SK-N-SH (cell line): Measurements from ENCODE around the gene TULP4. TPM values are rescaled to one million over a fixed set of nuclear protein-coding genes. Genes with fewer than 3 reads are reported as not detected.

ENCODE experiments used
- CTCF ChIA-PET: fragments of 300-600, 350-600 bp; formaldehyde crosslinking; extraction: SDS; loops from one replicate; lab custom pipeline; 2021; lab: Yijun Ruan, JAX
- POLR2A ChIA-PET: fragments of 350-600 bp; sonication (Branson Sonifier 250); formaldehyde crosslinking; extraction: SDS; loops from one replicate; lab custom pipeline; 2020; ENCODE audit warnings: antibody characterized with exemption, inconsistent platforms; lab: Yijun Ruan, JAX
- DNase-seq: peaks from one replicate; pipeline ENCODE4 v3.0.0; 2012
- H2AFZ ChIP-seq: fragments of 200-600 bp; sonication (generic); 2 replicates; pipeline ENCODE4 v1.8.1; 2016; ENCODE audit warnings: antibody characterized with exemption, mild to moderate bottlenecking, low read depth
- H3F3A ChIP-seq: fragments of 200-600 bp; sonication (generic); replicated peaks from 2 replicates; pipeline ENCODE3; 2016; ENCODE audit warnings: antibody characterized with exemption, mild to moderate bottlenecking; ENCODE audit not compliant: insufficient read depth
- H3K27ac ChIP-seq, 2 experiments: fragments of 200-500 bp in 1 of 2; fragments of 200-600 bp in 1 of 2; sonication (Bioruptor generic) in 1 of 2; sonication (generic), shearing (Covaris generic) in 1 of 2; 2 replicates each; pipeline versions ENCODE4 v1.5.1 to v1.6.1; 2014 to 2016; ENCODE audit warnings: low read depth in 2 of 2, inconsistent platforms in 1 of 2, low read length in 1 of 2, mild to moderate bottlenecking in 1 of 2, mixed read lengths in 1 of 2
- H3K27me3 ChIP-seq: fragments of 200-600 bp; sonication (generic), shearing (Covaris generic); 2 replicates; pipeline ENCODE4 v1.6.1; 2016; ENCODE audit warnings: mixed run types; ENCODE audit not compliant: insufficient read depth
- H3K36me3 ChIP-seq, 2 experiments: fragments of 200-500 bp in 1 of 2; fragments of 200-600 bp in 1 of 2; sonication (Bioruptor generic) in 1 of 2; sonication (generic) in 1 of 2; replicated peaks in 1 of 2; 2 replicates each; pipeline versions ENCODE3 to v1.5.1; 2014 to 2016; ENCODE audit warnings: low read length in 1 of 2, mild to moderate bottlenecking in 1 of 2; ENCODE audit not compliant: insufficient read depth in 2 of 2, control insufficient read depth in 1 of 2
- H3K4me1 ChIP-seq, 2 experiments: fragments of 200-500 bp in 1 of 2; fragments of 200-600 bp in 1 of 2; sonication (Bioruptor generic) in 1 of 2; sonication (generic), shearing (Covaris generic) in 1 of 2; 2 replicates each; pipeline versions ENCODE4 v1.5.1 to v1.6.1; 2014 to 2016; ENCODE audit warnings: low read depth in 1 of 2, low read length in 1 of 2, mixed run types in 1 of 2; ENCODE audit not compliant: insufficient read depth in 2 of 2, control insufficient read depth in 1 of 2
- H3K4me2 ChIP-seq: fragments of 200-600 bp; sonication (generic), shearing (Covaris generic); 2 replicates; pipeline ENCODE4 v1.6.1; 2017; ENCODE audit warnings: mixed run types
- H3K4me3 ChIP-seq, 2 experiments: fragments of 200-500 bp in 1 of 2; fragments of 200-600 bp in 1 of 2; sonication (Bioruptor generic) in 1 of 2; sonication (generic), shearing (Covaris generic) in 1 of 2; 2 replicates each; pipeline versions ENCODE4 v1.5.1 to v1.8.1; 2014 to 2016; ENCODE audit warnings: low read depth in 2 of 2, inconsistent platforms in 1 of 2, low read length in 1 of 2, mild to moderate bottlenecking in 1 of 2, mixed read lengths in 1 of 2, moderate library complexity in 1 of 2
- H3K79me2 ChIP-seq: fragments of 200-600 bp; sonication (generic); 2 replicates; pipeline ENCODE4 v1.8.1; 2017; ENCODE audit warnings: mild to moderate bottlenecking; ENCODE audit not compliant: insufficient read depth
- H3K9ac ChIP-seq: fragments of 200-600 bp; sonication (generic); 2 replicates; pipeline ENCODE4 v1.6.1; 2017; ENCODE audit warnings: mixed run types
- H3K9me2 ChIP-seq: fragments of 200-600 bp; sonication (generic); 2 replicates; pipeline ENCODE4 v1.6.1; 2017; ENCODE audit warnings: mixed run types
- H3K9me3 ChIP-seq: fragments of 200-600 bp; sonication (generic); 2 replicates; pipeline ENCODE4 v1.6.1; 2017; ENCODE audit warnings: mixed run types, mild to moderate bottlenecking, moderate library complexity
- H4K20me1 ChIP-seq: fragments of 200-600 bp; sonication (generic); 2 replicates; pipeline ENCODE4 v1.6.1; 2017; ENCODE audit warnings: mild to moderate bottlenecking, mixed run types; ENCODE audit not compliant: insufficient read depth
- EZH2phosphoT487 ChIP-seq: fragments of 200-600 bp; sonication (generic); IDR thresholded peaks from 2 replicates; pipeline ENCODE4 v1.6.1; 2017; ENCODE audit warnings: low read depth, mixed run types, mild to moderate bottlenecking, antibody characterized with exemption, moderate library complexity, borderline replicate concordance
- FOSL2 ChIP-seq: IDR thresholded peaks from 2 replicates; pipeline ENCODE4 v1.4.0; 2012; ENCODE audit warnings: low read depth, mild to moderate bottlenecking, moderate library complexity, borderline replicate concordance
- GABPA ChIP-seq: IDR thresholded peaks from 2 replicates; pipeline ENCODE4 v1.4.0; 2012; ENCODE audit warnings: low read depth, mild to moderate bottlenecking
- JUND ChIP-seq: IDR thresholded peaks from 2 replicates; pipeline ENCODE4 v1.4.0; 2012
- NRF1 ChIP-seq: IDR thresholded peaks from 2 replicates; pipeline ENCODE4 v1.6.1; 2012; ENCODE audit warnings: low read depth, mild to moderate bottlenecking, low read length
- PBX3 ChIP-seq: IDR thresholded peaks from 2 replicates; pipeline ENCODE4; 2012
- RCOR1 ChIP-seq: fragments of 150-350 bp; IDR thresholded peaks from 2 replicates; pipeline ENCODE4 v1.6.1; 2017; ENCODE audit warnings: antibody characterized with exemption, low read length
- SMC3 ChIP-seq: IDR thresholded peaks from 2 replicates; pipeline ENCODE4 v1.6.1; 2012; ENCODE audit warnings: low read depth, low read length, improper control_type of control experiment
- WGBS: methylation state at CpG from one replicate; pipeline ENCODE4 v1.1.6; 2017; ENCODE audit warnings: low lambda C conversion rate; 5-methylcytosine and 5-hydroxymethylcytosine counted together
- polyA plus RNA-seq, 3 experiments: library from polyadenylated mRNA; depleted of rRNA; stranded (reverse); fragments of >200 nt; gene quantifications; 2 replicates each; pipeline ENCODE4 v1.2.3, GENCODE V29; 2012
- TF ChIP-seq, protein P1 (sequence below): IDR thresholded peaks from 2 replicates; pipeline ENCODE4 v1.4.0; 2012; ENCODE audit warnings: low read depth, borderline replicate concordance

The TULP4 gene
- polyA plus RNA-seq, 1 of the 3 experiments (the other 2 are of a cell fraction), result 5.9 TPM

GRCh38 chr6:158474961-158475343, 162.7 kb downstream of the TULP4 start:
- ChIA-PET CTCF (interaction anchor here (0.8 to 0.9 kb wide), 2 partner anchors 217 to 253 kb away, joined by 3 read pairs; no protein-coding TSS in a partner anchor), POLR2A (no interaction called here)
- WGBS, result 75% methylated on average over 5 of the region's 5 CpGs
- H3K4me1 ChIP-seq, result peaks cover 12 to 22% of the 10 kb centered on the region in 2 experiments
- no peak overlapping the region for H3K4me2 ChIP-seq
- H3F3A ChIP-seq, result no peaks in the 10 kb centered on the region
- peaks cover 7 to 17% of the 10 kb centered on the region in 2 experiments for H3K36me3 ChIP-seq
- no peaks in the 10 kb centered on the region for H3K9me2 ChIP-seq
- no peak for DNase-seq
- H3K27ac ChIP-seq, result peak overlapping the region; percentile 17 to 28; a peak in 2 of 4 replicates
- H3K79me2 ChIP-seq, result no peaks in the 10 kb centered on the region
- no peaks in the 10 kb centered on the region for H4K20me1 ChIP-seq
- TF ChIP-seq JUND, result 0 out of 2 replicates have a peak, but pooled peaks have one; percentile 7
- no peak for TF ChIP-seq GABPA
- no peak overlapping the region for H2AFZ ChIP-seq
- no peak overlapping the region for H3K9ac ChIP-seq
- no peaks in the 10 kb centered on the region for H3K9me3 ChIP-seq
- H3K4me3 ChIP-seq, result no peak overlapping the region
- no peaks in the 10 kb centered on the region for H3K27me3 ChIP-seq

DNA sequence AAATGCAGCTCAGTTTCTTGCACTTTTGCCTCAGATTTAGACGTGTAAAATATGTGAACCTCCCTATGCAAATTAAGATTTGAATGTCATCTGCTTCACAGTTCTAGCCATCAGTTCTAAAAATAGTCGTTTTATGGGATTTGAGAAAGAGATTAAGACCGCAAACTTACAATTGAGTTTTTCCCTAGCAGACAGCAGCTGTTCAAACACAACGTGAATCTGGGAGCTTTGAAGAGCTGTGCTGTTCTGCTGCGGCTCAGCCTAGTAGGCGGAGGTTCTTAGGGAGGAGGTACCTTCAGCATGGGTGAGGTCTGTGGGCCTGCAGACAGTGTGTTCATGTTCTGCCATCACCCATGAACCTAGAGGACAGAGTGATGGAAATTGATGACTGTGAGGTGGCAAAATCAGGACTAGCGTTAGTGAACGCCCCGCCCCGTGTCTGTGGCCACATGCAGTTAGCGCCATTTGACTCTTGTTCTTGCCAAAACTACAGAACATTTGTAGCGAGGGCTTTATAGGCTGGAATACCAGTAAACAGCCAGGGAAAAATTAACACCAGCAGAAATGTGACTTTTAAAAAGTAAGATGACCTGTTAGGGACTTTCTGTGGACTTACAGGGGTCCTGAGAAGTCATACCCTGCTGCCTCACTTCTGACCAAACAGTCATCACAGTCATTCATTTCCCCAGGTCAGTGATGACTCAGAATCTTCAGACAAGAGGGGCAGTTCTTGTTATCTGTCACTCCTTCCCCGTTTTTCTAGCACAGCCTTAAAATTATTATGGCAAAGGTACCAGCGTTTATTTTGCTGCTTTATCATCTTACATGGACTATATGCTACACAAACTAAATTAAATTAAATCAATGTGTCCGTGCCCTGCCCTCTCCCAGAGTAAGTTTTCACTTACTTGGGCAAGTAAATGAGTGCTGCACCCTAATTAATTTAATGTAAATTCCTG, 163.4 kb downstream of the TULP4 start:
- no peak overlapping the region for H2AFZ ChIP-seq
- POLR2A ChIA-PET, result no interaction called here
- H3K79me2 ChIP-seq, result no peaks in the 10 kb centered on the region
- H3K9me3 ChIP-seq, result no peaks in the 10 kb centered on the region
- no peaks in the 10 kb centered on the region for H3K9me2 ChIP-seq
- peaks cover 12 to 22% of the 10 kb centered on the region in 2 experiments for H3K4me1 ChIP-seq
- H3K4me2 ChIP-seq, result no peak overlapping the region
- WGBS, result 67% methylated on average over 15 of the region's 15 CpGs
- DNase-seq, result no peak
- CTCF ChIA-PET, result interaction anchor here (0.8 to 0.9 kb wide), 2 partner anchors 216 to 254 kb away, joined by 3 read pairs; no protein-coding TSS in a partner anchor
- no peak overlapping the region for H3K4me3 ChIP-seq
- H3F3A ChIP-seq, result peaks cover 2% of the 10 kb centered on the region
- no peaks in the 10 kb centered on the region for H3K27me3 ChIP-seq
- no peak overlapping the region for H3K9ac ChIP-seq
- H4K20me1 ChIP-seq, result no peaks in the 10 kb centered on the region
- H3K27ac ChIP-seq, result peak overlapping the region in 1 of 2 experiments; percentile 17; a peak in 3 of 4 replicates
- H3K36me3 ChIP-seq, result peaks cover 12 to 20% of the 10 kb centered on the region in 2 experiments
- TF ChIP-seq SMC3, result no peak
- no peak for TF ChIP-seq EZH2phosphoT487
- peak; percentile 49; the same call in 1 of the 2 replicates for TF ChIP-seq FOSL2
- TF ChIP-seq RCOR1, result no peak
- peak; percentile 49; the same call in 1 of the 2 replicates for TF ChIP-seq PBX3
- no peak for TF ChIP-seq NRF1
- TF ChIP-seq JUND, result 0 out of 2 replicates have a peak, but pooled peaks have one; percentile 28
- TF ChIP-seq, protein P1, sequence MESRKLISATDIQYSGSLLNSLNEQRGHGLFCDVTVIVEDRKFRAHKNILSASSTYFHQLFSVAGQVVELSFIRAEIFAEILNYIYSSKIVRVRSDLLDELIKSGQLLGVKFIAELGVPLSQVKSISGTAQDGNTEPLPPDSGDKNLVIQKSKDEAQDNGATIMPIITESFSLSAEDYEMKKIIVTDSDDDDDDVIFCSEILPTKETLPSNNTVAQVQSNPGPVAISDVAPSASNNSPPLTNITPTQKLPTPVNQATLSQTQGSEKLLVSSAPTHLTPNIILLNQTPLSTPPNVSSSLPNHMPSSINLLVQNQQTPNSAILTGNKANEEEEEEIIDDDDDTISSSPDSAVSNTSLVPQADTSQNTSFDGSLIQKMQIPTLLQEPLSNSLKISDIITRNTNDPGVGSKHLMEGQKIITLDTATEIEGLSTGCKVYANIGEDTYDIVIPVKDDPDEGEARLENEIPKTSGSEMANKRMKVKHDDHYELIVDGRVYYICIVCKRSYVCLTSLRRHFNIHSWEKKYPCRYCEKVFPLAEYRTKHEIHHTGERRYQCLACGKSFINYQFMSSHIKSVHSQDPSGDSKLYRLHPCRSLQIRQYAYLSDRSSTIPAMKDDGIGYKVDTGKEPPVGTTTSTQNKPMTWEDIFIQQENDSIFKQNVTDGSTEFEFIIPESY, result no peak
